ENCODE measurements around the gene ACYP1.

GRCh38 chr14:75094896-75095295 lies 31.1 kb upstream of the ACYP1 start:
- no peak for TF ChIP-seq TBP (CRISPR knock-in tag; IDR thresholded peaks at IDR 0.05)
- TF ChIP-seq BRF2 (CRISPR knock-in tag; IDR thresholded peaks at IDR 0.05): no peak
- TF ChIP-seq POLR2A (IDR thresholded peaks at IDR 0.05; ENCODE audit: insufficient read depth in 1 of 2, low read depth in 2 of 2, low read length in 2 of 2): no peak
- TF ChIP-seq ZNF362 (CRISPR knock-in tag; IDR thresholded peaks at IDR 0.05; ENCODE audit: borderline replicate concordance): no peak
- no peak for TF ChIP-seq ZNF232 (CRISPR knock-in tag; IDR thresholded peaks at IDR 0.05; ENCODE audit: borderline replicate concordance)
- no peak for TF ChIP-seq ASH2L (IDR thresholded peaks at IDR 0.05; ENCODE audit: insufficient read length, low read depth, low read length)
- TF ChIP-seq ZEB1 (IDR thresholded peaks at IDR 0.05; ENCODE audit: insufficient replicate concordance, low read depth): no peak

Measured in HepG2 (cell line).